ENCODE data around the gene SVOP. TPM values are rescaled to one million over a fixed set of nuclear protein-coding genes. Genes with fewer than 3 reads are reported as not detected.

Gene SVOP
- total RNA-seq (not detected), polyA plus RNA-seq (ENCODE audit: insufficient read length in 6 of 6) (under 1 TPM; 0.09 to 0.24 (median 0.15) TPM)
- long read RNA-seq, donor 1 = 0 reads
- long read RNA-seq, donor 2 = 0 reads
- long read RNA-seq, donor 3 = 0 reads
- long read RNA-seq, donor 4 = 0 reads
- long read RNA-seq, donor 5 = 0 reads
- long read RNA-seq, donor 6 = 0 reads
- long read RNA-seq, donor 7 = 0 reads
- long read RNA-seq, donor 8, partial matches to known transcripts = 0 of 5 reads
- long read RNA-seq, donor 8, other reads (novel, unspliced or antisense) = 5 of 5 reads
- long read RNA-seq, donor 9 = 0 reads
- long read RNA-seq, donor 10 = 0 reads
- long read RNA-seq, donor 11, full-length matches to known transcripts = 7 of 7 reads
- long read RNA-seq, donor 11, partial matches to known transcripts = 0 of 7 reads
- long read RNA-seq, donor 11, other reads (novel, unspliced or antisense) = 0 of 7 reads
- long read RNA-seq, donor 12 = 0 reads

GRCh38 chr12:109020796-109021380, at the start of gene SVOP:
SVOP (minus strand) TSS chr12:109021068; CDS start chr12:109020868, 200 bp downstream.
- no peaks in the 10 kb centered on the region for H3K9me3 ChIP-seq
- intact Hi-C loops (cut with DNase I) = no loop called here
- peaks cover 0 to 29% of the 10 kb centered on the region in 2 donors for H3K27me3 ChIP-seq
- DNase-seq = peak; percentile 78 to 90 (median 84)
- H3K4me3 ChIP-seq = no peak within 1 kb of the TSS
- H3K4me1 ChIP-seq = no peaks in the 10 kb centered on the region
- peak; percentile 96 for ATAC-seq
- TF ChIP-seq CTCF (IDR thresholded peaks at IDR 0.05) = no peak
- no peak within 1 kb of the TSS for H3K27ac ChIP-seq
- no peaks in the 10 kb centered on the region for H3K36me3 ChIP-seq

- peaks cover 0 to 70% of the 10 kb centered on the region in 2 donors for H3K36me3 ChIP-seq
- intact Hi-C loops (cut with DNase I) = no loop called here
- H3K4me3 ChIP-seq = no peak overlapping the region
- no peak for TF ChIP-seq CTCF (IDR thresholded peaks at IDR 0.05)
- no peaks in the 10 kb centered on the region for H3K9me3 ChIP-seq
- H3K27me3 ChIP-seq = no peaks in the 10 kb centered on the region
- no peaks in the 10 kb centered on the region for H3K4me1 ChIP-seq
- DNase-seq (no peak), ATAC-seq (no peak)
- no peak overlapping the region for H3K27ac ChIP-seq
Measured at GRCh38 chr12:109069307-109070271, 48.7 kb upstream of the SVOP start.

- H3K27me3 ChIP-seq = no peaks in the 10 kb centered on the region
- ATAC-seq = no peak
Measured at GRCh38 chr12:109065853-109066193, 45.0 kb upstream of the SVOP start.

GRCh38 chr12:109065154-109065852, 44.4 kb upstream of the SVOP start:
- intact Hi-C loops (cut with DNase I) = no loop called here
- no peaks in the 10 kb centered on the region for H3K9me3 ChIP-seq
- DNase-seq (no peak), ATAC-seq (no peak)
- no peaks in the 10 kb centered on the region for H3K4me1 ChIP-seq
- H3K36me3 ChIP-seq = peaks cover 0 to 43% of the 10 kb centered on the region in 2 donors
- TF ChIP-seq CTCF (IDR thresholded peaks at IDR 0.05) = no peak
- H3K27ac ChIP-seq = no peak overlapping the region
- H3K27me3 ChIP-seq = no peaks in the 10 kb centered on the region
- no peak overlapping the region for H3K4me3 ChIP-seq

More at GRCh38 chr12:109065853-109066193, 45.0 kb upstream of the SVOP start:
- H3K36me3 ChIP-seq = peaks cover 0 to 45% of the 10 kb centered on the region in 2 donors
- H3K4me1 ChIP-seq = no peaks in the 10 kb centered on the region
- no peak overlapping the region for H3K4me3 ChIP-seq
- intact Hi-C loops (cut with DNase I) = no loop called here
- DNase-seq = no peak
- H3K27ac ChIP-seq = no peak overlapping the region
- H3K9me3 ChIP-seq = no peaks in the 10 kb centered on the region
- TF ChIP-seq CTCF (IDR thresholded peaks at IDR 0.05) = no peak

Measured in left lung (tissue), 14 donors.